ENCODE measurements around the gene WFDC1. TPM values are rescaled to one million over a fixed set of nuclear protein-coding genes. Genes with fewer than 3 reads are reported as not detected.

The WFDC1 gene
- total and polyA plus RNA-seq, 7 donors = 3.0 to 173 (median 15.3) TPM

- TF ChIP-seq POLR2AphosphoS5 (IDR thresholded peaks at IDR 0.05) = no peak
- no peak for TF ChIP-seq POLR2A (IDR thresholded peaks at IDR 0.05)
- TF ChIP-seq CTCF (IDR thresholded peaks at IDR 0.05) = no peak
- TF ChIP-seq EP300 (IDR thresholded peaks at IDR 0.05) = no peak
- Histone ChIP-seq H3K27ac (no peak overlapping the region), H3K27me3 (no peaks in the 10 kb centered on the region), H3K36me3 (peaks cover 0 to 25% (median 14%) of the 10 kb centered on the region in 4 donors), H3K9me3 (no peaks in the 10 kb centered on the region), H3K4me3 (no peak overlapping the region), H3K4me1 (no peaks in the 10 kb centered on the region)
- 84 to 86% methylated on average over 19 of the region's 19 CpGs for WGBS, 2 donors
- peak; percentile 34 for DNase-seq
- intact Hi-C loops (cut with DNase I) = loop anchor here (10.0 kb wide), 1 partner anchor 296 kb away; the partner anchor contains the start of gene COTL1
Observed at GRCh38 chr16:84318091-84318975, 23.7 kb downstream of the WFDC1 start.

GRCh38 chr16:84319146-84319760 is 24.6 kb downstream of the WFDC1 start:
- peak; percentile 53 for DNase-seq
- TF ChIP-seq CTCF (IDR thresholded peaks at IDR 0.05) (no peak), POLR2AphosphoS5 (IDR thresholded peaks at IDR 0.05) (no peak), EP300 (IDR thresholded peaks at IDR 0.05) (no peak), POLR2A (IDR thresholded peaks at IDR 0.05) (no peak)

GRCh38 chr16:84320511-84320910 is 25.8 kb downstream of the WFDC1 start:
- Histone ChIP-seq H3K27me3 (no peaks in the 10 kb centered on the region), H3K4me3 (no peak overlapping the region), H3K4me1 (no peaks in the 10 kb centered on the region), H3K36me3 (peaks cover 0 to 35% (median 14%) of the 10 kb centered on the region in 4 donors), H3K9me3 (no peaks in the 10 kb centered on the region), H3K27ac (no peak overlapping the region)
- 91 to 95% methylated on average over 5 of the region's 5 CpGs for WGBS, 2 donors
- DNase-seq = peak; percentile 18
- TF ChIP-seq POLR2AphosphoS5 (IDR thresholded peaks at IDR 0.05) (no peak), CTCF (IDR thresholded peaks at IDR 0.05) (no peak), EP300 (IDR thresholded peaks at IDR 0.05) (no peak)
- intact Hi-C loops (cut with DNase I) = no loop called here

More at GRCh38 chr16:84319146-84319760, 24.6 kb downstream of the WFDC1 start:
- WGBS, 2 donors = 95 to 96% methylated on average over 24 of the region's 24 CpGs
- intact Hi-C loops (cut with DNase I) = loop anchor here (10.0 kb wide), 1 partner anchor 296 kb away; the partner anchor contains the start of gene COTL1
- no peaks in the 10 kb centered on the region for H3K27me3 ChIP-seq
- no peaks in the 10 kb centered on the region for H3K4me1 ChIP-seq
- no peak overlapping the region for H3K27ac ChIP-seq
- H3K4me3 ChIP-seq = no peak overlapping the region
- H3K9me3 ChIP-seq = no peaks in the 10 kb centered on the region
- peaks cover 0 to 30% (median 14%) of the 10 kb centered on the region in 4 donors for H3K36me3 ChIP-seq

GRCh38 chr16:84321932-84322331 is 27.3 kb downstream of the WFDC1 start:
- Histone ChIP-seq H3K4me1 (no peaks in the 10 kb centered on the region), H3K27ac (no peak overlapping the region), H3K9me3 (no peaks in the 10 kb centered on the region), H3K36me3 (peaks cover 5 to 44% (median 14%) of the 10 kb centered on the region in 4 donors), H3K4me3 (no peak overlapping the region), H3K27me3 (no peaks in the 10 kb centered on the region)
- WGBS, 2 donors = 67 to 69% methylated on average over 4 of the region's 4 CpGs
- intact Hi-C loops (cut with DNase I) = no loop called here
- no peak for TF ChIP-seq POLR2A (IDR thresholded peaks at IDR 0.05)
- TF ChIP-seq CTCF (IDR thresholded peaks at IDR 0.05) = no peak
- no peak for TF ChIP-seq EP300 (IDR thresholded peaks at IDR 0.05)
- TF ChIP-seq POLR2AphosphoS5 (IDR thresholded peaks at IDR 0.05) = no peak
- no peak for DNase-seq

Data from sigmoid colon (tissue), 7 donors.